ENCODE data around the gene HPSE2.

Gene HPSE2

GRCh38 chr10:98617906-98618520, 617.6 kb downstream of the HPSE2 start:
- DNase-seq (ENCODE audit: low spot score), result no peak

GRCh38 chr10:98613446-98613845, 622.2 kb downstream of the HPSE2 start:
- DNase-seq (ENCODE audit: low spot score), result no peak

- DNase-seq (ENCODE audit: low spot score), result no peak
These were observed 624.2 kb downstream of the HPSE2 start for GRCh38 chr10:98611436-98611835.

GRCh38 chr10:98610836-98611235, 624.8 kb downstream of the HPSE2 start:
- DNase-seq (ENCODE audit: low spot score), result no peak

GRCh38 chr10:98610301-98610700, 625.4 kb downstream of the HPSE2 start:
- no peak for DNase-seq (ENCODE audit: low spot score)

- DNase-seq (ENCODE audit: low spot score), result no peak
These were observed 626.4 kb downstream of the HPSE2 start for GRCh38 chr10:98609265-98609664.

- DNase-seq (ENCODE audit: low spot score), result peak; percentile 10
These were observed 627.2 kb downstream of the HPSE2 start for GRCh38 chr10:98608411-98608810.

GRCh38 chr10:98602224-98602623, 633.4 kb downstream of the HPSE2 start:
- DNase-seq (ENCODE audit: low spot score), result no peak

GRCh38 chr10:98599032-98599610, 636.5 kb downstream of the HPSE2 start:
- DNase-seq (ENCODE audit: low spot score), result no peak

- no peak for DNase-seq (ENCODE audit: low spot score)
These were observed 639.2 kb downstream of the HPSE2 start for GRCh38 chr10:98596404-98596803.

- no peak for DNase-seq (ENCODE audit: low spot score)
These were observed 646.0 kb downstream of the HPSE2 start for GRCh38 chr10:98589691-98590090.

- DNase-seq (ENCODE audit: low spot score), result no peak
These were observed 646.6 kb downstream of the HPSE2 start for GRCh38 chr10:98589007-98589406.

- DNase-seq (ENCODE audit: low spot score), result peak; percentile 22
These were observed 648.4 kb downstream of the HPSE2 start for GRCh38 chr10:98587156-98587837.

- no peak for DNase-seq (ENCODE audit: low spot score)
These were observed 649.6 kb downstream of the HPSE2 start for GRCh38 chr10:98586096-98586495.

GRCh38 chr10:98582363-98582762, 653.3 kb downstream of the HPSE2 start:
- DNase-seq (ENCODE audit: low spot score), result no peak

- DNase-seq (ENCODE audit: low spot score), result no peak
These were observed 658.1 kb downstream of the HPSE2 start for GRCh38 chr10:98577578-98577977.

- no peak for DNase-seq (ENCODE audit: low spot score)
These were observed 658.5 kb downstream of the HPSE2 start for GRCh38 chr10:98577168-98577567.

GRCh38 chr10:98576096-98576495, 659.6 kb downstream of the HPSE2 start:
- peak; percentile 27 for DNase-seq (ENCODE audit: low spot score)

- no peak for DNase-seq (ENCODE audit: low spot score)
These were observed 663.1 kb downstream of the HPSE2 start for GRCh38 chr10:98572594-98572993.

- no peak for DNase-seq (ENCODE audit: low spot score)
These were observed 664.8 kb downstream of the HPSE2 start for GRCh38 chr10:98570834-98571233.

GRCh38 chr10:98569853-98570252, 665.8 kb downstream of the HPSE2 start:
- no peak for DNase-seq (ENCODE audit: low spot score)

GRCh38 chr10:98568551-98568950, 667.1 kb downstream of the HPSE2 start:
- no peak for DNase-seq (ENCODE audit: low spot score)

GRCh38 chr10:98567391-98568133, 668.1 kb downstream of the HPSE2 start:
- DNase-seq (ENCODE audit: low spot score), result no peak

Measured in putamen (tissue), 1 donor.